HG03442 (cell line): ENCODE measurements around the gene MCF2L.

Experiments
- ATAC-seq: cut with Tn5 transposase; IDR thresholded peaks from one replicate; pipeline ENCODE4 v1.9.1; 2021; ENCODE audit warnings: mild to moderate bottlenecking, moderate library complexity; ENCODE audit not compliant: unreplicated experiment

MCF2L gene

GRCh38 chr13:112963641-112964040 lies 5.4 kb upstream of the MCF2L start:
- no peak for ATAC-seq

GRCh38 chr13:112964971-112965492 lies 4.0 kb upstream of the MCF2L start:
- no peak for ATAC-seq

- no peak for ATAC-seq
Measured at GRCh38 chr13:112965573-112966115, 3.4 kb upstream of the MCF2L start.

GRCh38 chr13:112966776-112967175 lies 2.2 kb upstream of the MCF2L start:
- no peak for ATAC-seq

GRCh38 chr13:112967686-112968379 lies 1.2 kb upstream of the MCF2L start:
- no peak for ATAC-seq

DNA sequence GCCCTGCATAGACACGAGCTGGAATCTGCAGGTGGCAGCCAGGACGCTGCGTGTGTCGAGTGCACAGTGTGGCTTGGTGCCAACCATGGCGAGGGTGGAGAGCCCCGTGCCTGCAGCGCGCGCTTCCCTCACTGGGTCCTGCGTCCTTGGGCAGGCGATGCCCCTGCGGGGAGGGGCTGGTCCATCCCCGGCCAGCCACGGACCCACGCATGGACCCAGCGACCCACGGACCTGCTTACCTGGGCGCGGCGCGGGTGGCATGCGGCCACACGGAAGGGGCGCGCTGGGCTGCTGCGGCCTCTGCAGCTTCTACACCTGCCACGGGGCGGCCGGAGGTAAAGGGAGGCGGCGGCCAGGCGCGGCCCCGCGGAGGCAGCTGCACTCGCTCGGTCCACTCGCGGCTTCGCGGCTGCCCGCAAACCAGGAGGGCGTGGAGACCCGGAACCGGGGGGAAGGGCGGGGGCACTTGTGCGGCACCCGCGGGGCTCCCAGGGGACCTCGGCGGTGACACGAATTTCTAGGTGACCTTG lies 569 bp upstream of the MCF2L start:
- ATAC-seq = no peak

GRCh38 chr13:112969692-112970338 lies 801 bp downstream of the MCF2L start:
- ATAC-seq = no peak

- no peak for ATAC-seq
Measured at GRCh38 chr13:112970552-112971287, 1.7 kb downstream of the MCF2L start.

DNA sequence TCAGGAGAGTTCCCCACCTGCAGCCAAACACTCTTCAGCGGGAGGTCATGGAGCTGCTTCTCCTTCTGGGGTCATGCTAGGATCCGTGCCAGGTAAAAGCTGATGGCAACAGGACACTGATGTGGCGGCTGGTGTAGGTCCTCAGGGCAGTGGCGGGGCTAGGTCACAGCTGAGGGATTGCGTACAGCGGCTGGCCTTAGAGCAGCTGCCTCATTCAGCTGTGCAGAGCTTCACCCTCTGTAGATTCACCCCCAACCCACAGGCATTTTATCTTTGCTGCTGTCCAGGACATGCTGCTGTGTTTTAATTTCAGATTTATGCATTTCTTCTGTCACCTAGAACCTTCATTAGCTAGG lies 2.3 kb downstream of the MCF2L start:
- ATAC-seq = no peak

DNA sequence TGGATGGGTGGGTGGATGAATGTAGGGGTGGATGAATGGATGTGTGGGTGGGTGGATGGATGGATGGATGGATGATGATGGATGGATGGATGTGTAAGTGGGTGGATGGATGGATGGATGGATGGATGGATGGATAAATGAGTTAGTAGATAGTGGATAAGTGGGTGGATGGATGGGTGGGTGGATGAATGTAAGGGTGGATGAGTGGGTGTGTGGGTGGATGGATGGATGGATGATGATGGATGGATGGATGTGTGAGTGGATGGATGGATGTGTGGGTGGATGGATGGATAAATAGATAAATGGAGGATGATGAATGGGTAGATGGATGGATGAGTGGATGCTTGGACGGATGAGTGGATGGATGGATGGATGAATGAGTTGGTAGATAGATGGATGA lies 3.2 kb downstream of the MCF2L start:
- no peak for ATAC-seq

DNA sequence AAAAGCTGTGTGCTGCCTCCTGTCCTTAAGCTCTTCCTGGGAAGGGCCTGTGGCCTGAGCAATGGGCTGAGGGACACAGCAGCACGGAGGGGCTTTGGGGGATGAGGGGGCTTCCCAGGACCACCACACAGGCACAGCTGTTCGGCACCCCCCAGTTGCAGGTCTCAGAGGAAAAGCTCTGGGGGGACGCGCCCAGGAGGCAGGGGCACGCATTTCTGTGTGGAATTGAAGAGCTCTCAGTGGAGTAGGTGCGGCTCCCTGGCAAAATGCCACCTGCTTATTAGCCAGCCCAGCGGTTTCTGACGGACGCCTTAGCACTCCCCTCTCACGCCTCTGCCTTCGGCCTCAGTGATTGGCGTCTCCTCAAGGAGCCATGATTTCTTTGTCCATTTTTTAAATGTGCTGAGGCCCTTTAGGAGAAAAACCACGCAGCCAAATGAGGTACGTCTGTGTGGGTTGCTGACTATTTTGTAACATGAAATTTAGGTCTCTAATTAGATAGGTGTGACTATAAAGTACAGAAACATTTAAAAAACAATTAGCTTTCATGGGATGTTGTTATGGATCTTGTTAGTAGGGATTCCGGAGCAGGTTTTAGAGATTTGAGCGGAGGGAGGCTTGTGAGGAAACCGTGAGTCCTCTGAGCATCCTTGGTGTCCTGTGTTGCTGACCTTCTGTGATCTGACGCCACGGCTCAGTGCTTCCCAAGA lies 4.0 kb downstream of the MCF2L start:
- ATAC-seq = no peak

DNA sequence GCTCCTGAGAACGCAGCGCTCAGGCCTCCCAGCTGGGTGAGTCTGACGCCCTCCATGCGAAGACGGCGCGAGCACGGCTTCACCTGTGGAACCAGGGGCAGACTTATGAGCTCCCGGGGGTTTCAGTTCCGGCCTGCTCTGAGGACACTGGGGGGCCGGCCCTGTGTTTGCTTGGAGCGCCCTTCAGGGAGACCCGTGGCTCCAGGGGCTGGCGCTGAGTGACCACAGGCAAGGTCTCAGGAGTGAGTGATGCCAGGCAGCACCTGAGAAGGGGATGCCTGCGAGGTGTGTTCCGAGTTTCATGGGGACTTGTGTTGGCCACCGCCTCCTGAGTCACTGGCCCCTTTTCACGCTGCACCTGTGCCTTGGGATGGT lies 4.5 kb downstream of the MCF2L start:
- ATAC-seq = no peak

DNA sequence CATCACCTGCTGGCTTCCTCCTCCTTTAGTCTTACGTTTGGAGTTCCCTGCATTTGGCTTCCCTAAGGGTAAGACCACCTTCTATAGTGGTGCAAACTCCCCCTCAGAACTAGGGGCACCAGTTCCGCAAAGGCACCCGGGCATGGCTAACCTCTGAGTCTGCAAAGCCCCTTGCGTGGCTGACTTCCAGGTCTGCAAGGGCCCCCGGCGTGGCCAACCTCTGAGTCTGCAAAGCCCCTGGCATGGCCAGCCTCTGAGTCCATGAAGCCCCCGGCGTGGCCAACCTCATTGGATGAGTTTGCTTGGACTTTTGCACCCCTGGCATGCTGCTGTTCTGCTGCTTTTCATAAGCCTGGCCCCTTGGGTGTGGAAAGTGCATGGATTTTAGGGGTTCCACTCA lies 5.1 kb downstream of the MCF2L start:
- no peak for ATAC-seq

- no peak for ATAC-seq
Measured at GRCh38 chr13:112974671-112975070, 5.7 kb downstream of the MCF2L start.

- no peak for ATAC-seq
Measured at GRCh38 chr13:112975401-112975939, 6.5 kb downstream of the MCF2L start.

DNA sequence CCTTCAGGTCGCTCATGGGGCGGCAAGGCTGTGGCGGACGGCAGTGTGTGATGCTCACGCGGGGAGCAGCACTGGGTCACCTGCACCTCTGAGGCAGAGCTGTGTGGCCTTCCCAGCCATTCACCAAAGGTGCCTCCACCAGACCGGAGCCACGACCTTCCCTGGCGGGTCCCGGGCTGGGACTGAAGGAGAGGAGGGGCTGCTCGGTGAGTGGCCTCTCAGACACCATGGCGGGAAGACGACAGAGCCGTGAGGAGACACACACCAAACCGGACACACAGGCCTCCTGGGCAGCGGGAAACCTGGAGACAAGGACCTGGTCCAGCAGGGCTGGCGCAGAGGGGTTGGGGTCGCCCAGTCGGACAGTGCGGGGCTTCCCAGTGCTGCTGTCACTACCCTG lies 7.5 kb downstream of the MCF2L start:
- no peak for ATAC-seq

DNA sequence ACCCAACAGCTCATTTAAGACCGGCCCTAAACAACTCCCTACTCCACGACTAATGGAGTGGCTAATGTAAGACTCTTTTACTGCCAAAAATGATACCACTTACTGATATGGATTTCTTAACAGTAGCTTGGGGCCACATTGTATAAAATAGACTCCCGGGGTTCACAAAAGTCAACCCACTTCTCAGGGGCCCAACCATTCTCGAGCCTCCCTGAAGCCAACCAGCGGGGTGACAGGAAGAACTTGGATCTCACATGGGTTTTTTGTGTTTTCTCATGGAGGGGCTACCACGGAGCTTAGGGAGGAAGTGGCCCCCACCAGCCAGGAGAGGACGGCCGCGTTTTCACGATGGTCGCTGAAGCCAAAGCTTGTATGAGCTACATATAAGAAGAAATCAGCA lies 8.1 kb downstream of the MCF2L start:
- ATAC-seq = no peak

DNA sequence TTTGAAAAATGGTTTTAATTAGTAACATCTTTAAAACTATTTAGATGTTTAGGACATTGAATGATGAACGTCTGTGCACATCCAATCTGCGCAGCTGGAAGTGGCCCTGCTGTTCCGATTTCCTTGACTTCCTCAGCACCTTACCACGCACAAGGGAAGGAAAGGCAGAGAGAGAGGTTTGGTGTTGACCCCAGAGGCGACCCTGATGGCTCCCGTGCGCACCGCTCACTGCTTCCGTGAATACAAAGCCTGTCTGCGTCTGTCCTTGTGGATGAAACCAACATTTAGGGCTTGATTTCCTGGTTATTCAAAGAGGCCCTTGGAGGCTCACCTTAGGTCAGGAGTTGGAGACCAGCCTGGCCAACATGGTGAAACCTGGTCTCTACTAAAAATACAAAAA lies 8.5 kb downstream of the MCF2L start:
- ATAC-seq = no peak

GRCh38 chr13:112978561-112979405 lies 9.8 kb downstream of the MCF2L start:
- no peak for ATAC-seq
